Effector memory CD8-positive, alpha-beta T cell (primary cell): Measurements from ENCODE around the gene ACCS.

Experiments used
- ATAC-seq: fragments of 150-1000 bp; cut with Tn5 transposase; replicated peaks from 2 replicates; pipeline ENCODE4 v1.10.0; 2021; ENCODE audit warnings: mild to moderate bottlenecking, moderate library complexity
- DNase-seq, 3 experiments: peaks; one replicate each; pipeline ENCODE4 v3.0.0; 2021
- H3K27ac Mint-ChIP-seq, 2 donors: one replicate each; pipeline ENCODE4 v1.8.0; 2022; ENCODE audit warnings: mild to moderate bottlenecking in 2 of 2, mixed read lengths in 2 of 2, moderate library complexity in 2 of 2
- H3K27me3 Mint-ChIP-seq, 2 donors: one replicate each; pipeline ENCODE4 v1.8.0; 2022; ENCODE audit warnings: mixed read lengths in 2 of 2
- H3K36me3 Mint-ChIP-seq: one replicate; pipeline ENCODE4 v1.8.0; 2022; ENCODE audit warnings: mild to moderate bottlenecking, moderate library complexity, mixed read lengths; ENCODE audit not compliant: insufficient read depth
- H3K4me1 Mint-ChIP-seq, 2 donors: one replicate each; pipeline ENCODE4 v1.8.0; 2022; ENCODE audit warnings: low read depth in 2 of 2, mixed read lengths in 2 of 2
- H3K4me3 Mint-ChIP-seq, 2 donors: one replicate each; pipeline ENCODE4 v1.8.0; 2022; ENCODE audit warnings: mild to moderate bottlenecking in 2 of 2, mixed read lengths in 2 of 2, moderate library complexity in 2 of 2
- H3K9me3 Mint-ChIP-seq, 2 donors: one replicate each; pipeline ENCODE4 v1.8.0; 2022; ENCODE audit warnings: mixed read lengths in 2 of 2

Gene ACCS

DNA sequence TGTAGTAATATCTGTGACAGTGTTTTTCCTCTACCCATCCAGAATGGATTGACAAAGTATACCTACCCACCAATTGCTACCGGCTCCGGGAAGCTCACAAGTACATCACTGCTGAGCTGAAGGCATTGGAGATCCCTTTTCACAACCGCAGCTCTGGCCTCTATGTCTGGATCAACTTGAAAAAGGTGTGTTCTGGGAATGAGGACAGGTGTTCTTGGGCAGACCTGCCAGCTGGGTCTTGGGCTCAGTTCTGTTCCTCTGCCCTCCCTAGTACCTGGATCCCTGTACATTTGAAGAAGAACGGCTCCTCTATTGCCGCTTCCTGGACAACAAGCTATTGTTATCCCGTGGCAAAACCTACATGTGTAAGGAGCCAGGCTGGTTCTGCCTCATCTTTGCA lies 7.8 kb upstream of the ACCS start:
- no peaks in the 10 kb centered on the region for H3K9me3 Mint-ChIP-seq
- no peaks in the 10 kb centered on the region for H3K36me3 Mint-ChIP-seq
- no peak overlapping the region for H3K4me3 Mint-ChIP-seq
- ATAC-seq (no peak), DNase-seq (no peak)
- H3K4me1 Mint-ChIP-seq = no peaks in the 10 kb centered on the region
- no peaks in the 10 kb centered on the region for H3K27me3 Mint-ChIP-seq
- no peak overlapping the region for H3K27ac Mint-ChIP-seq

DNA sequence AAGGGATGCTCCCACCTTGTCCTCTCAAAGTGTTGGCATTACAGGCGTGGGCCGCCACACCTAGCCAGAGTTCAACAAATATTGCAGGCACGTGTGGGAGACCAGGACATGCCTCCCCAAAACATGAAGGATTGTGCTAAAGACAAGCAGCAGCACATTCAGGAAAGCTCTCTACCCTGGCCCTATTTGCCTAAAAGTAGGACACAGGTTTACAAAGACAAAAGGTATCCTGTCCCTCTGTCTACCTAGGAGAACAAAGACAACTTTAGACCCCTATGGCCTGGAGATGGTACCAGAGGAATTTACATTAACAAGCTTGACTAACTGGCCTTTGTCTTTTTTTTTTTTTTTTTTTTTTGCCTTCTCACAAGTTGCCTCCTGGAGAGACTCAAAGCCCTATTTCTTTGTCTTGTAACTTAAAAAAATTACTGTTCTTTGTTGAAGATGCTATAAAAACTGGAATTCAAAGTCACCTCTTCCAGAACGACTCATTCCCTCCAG lies 859 bp upstream of the ACCS start:
- Mint-ChIP-seq H3K4me3 (peak overlapping the region; percentile 90 to 91), H3K9me3 (no peaks in the 10 kb centered on the region)
- no peak for ATAC-seq

DNA sequence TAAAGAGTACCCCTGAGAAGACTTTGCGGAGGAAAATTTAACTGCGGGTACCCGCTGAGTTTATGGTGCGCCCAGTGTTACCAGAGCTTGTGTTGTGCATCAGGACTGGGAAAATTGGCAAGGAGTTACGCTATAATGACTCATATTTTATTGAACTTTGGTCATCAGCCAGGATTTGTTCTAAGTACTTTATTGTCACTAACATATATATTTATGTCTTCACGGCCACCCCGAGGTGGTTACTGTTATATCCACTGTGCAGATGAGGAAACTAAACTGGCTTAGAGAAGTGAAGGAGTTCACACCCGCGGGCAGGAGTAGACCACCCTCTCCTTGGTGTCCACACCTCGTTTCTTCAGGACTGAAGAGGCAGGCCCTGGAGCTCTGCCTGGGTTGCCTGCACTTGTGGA lies 667 bp downstream of the ACCS start:
- no peaks in the 10 kb centered on the region for H3K9me3 Mint-ChIP-seq
- ATAC-seq = no peak
- H3K27me3 Mint-ChIP-seq = no peaks in the 10 kb centered on the region
- no peak for DNase-seq
- H3K27ac Mint-ChIP-seq = peak overlapping the region; percentile 94 to 95
- peaks cover 16% of the 10 kb centered on the region for H3K36me3 Mint-ChIP-seq
- peak overlapping the region; percentile 90 to 91 for H3K4me3 Mint-ChIP-seq
- H3K4me1 Mint-ChIP-seq = peaks cover 17 to 25% of the 10 kb centered on the region in 2 donors

More for the DNA sequence above, 859 bp upstream of the ACCS start:
- peaks cover 16% of the 10 kb centered on the region for H3K36me3 Mint-ChIP-seq
- peak overlapping the region; percentile 94 to 95 for H3K27ac Mint-ChIP-seq
- no peak for DNase-seq
- H3K4me1 Mint-ChIP-seq = peaks cover 17 to 25% of the 10 kb centered on the region in 2 donors
- H3K27me3 Mint-ChIP-seq = no peaks in the 10 kb centered on the region

DNA sequence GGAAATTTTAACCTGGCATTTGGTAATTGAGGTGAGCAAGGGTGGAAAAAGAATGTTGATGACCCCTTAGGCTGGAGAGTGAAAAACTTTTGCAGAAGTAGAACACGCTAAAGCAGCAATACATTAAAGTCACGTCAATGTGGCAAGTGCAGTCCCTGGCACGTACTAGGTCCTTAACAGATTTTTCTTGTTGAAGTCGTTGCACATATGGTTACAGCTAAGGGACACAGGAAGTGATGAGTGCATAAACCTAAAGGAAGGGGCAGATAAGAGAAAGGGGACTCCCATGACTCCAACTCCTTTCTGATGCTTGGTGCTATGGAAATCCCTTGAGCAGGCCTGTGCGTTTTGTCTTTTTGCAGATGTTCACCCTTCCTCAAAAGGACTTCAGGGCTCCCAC lies 1.2 kb downstream of the ACCS start:
- Mint-ChIP-seq H3K27me3 (no peaks in the 10 kb centered on the region), H3K4me3 (peak overlapping the region; percentile 90 to 91), H3K4me1 (peaks cover 17 to 25% of the 10 kb centered on the region in 2 donors), H3K36me3 (peaks cover 16% of the 10 kb centered on the region), H3K9me3 (no peaks in the 10 kb centered on the region), H3K27ac (peak overlapping the region in 1 of 2 donors; percentile 95)
- no peak for ATAC-seq
- DNase-seq = no peak

DNA sequence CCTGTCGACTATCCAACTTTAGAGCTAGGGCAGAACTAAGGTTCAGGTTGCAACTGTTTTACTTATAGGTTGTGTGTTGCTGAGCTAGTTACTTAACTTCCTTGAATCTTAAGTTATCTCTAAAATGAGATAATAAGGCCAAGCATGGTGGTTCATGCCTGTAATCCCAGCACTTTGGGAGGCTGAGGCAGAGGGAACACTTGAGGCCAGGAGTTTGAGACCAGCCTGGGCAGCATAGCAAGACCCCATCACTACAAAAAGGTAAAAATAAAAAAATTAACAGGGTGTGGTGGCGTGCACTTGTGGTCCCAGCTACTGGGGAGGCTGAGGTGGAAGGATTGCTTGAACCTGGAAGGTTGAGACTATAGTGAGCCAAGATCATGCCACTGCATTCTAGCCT lies 2.1 kb downstream of the ACCS start:
- DNase-seq = no peak
- H3K4me3 Mint-ChIP-seq = no peak overlapping the region
- ATAC-seq = no peak
- H3K27me3 Mint-ChIP-seq = no peaks in the 10 kb centered on the region
- peak overlapping the region; percentile 46 to 47 for H3K27ac Mint-ChIP-seq
- no peaks in the 10 kb centered on the region for H3K9me3 Mint-ChIP-seq
- H3K36me3 Mint-ChIP-seq = peaks cover 16% of the 10 kb centered on the region
- peaks cover 17 to 25% of the 10 kb centered on the region in 2 donors for H3K4me1 Mint-ChIP-seq

DNA sequence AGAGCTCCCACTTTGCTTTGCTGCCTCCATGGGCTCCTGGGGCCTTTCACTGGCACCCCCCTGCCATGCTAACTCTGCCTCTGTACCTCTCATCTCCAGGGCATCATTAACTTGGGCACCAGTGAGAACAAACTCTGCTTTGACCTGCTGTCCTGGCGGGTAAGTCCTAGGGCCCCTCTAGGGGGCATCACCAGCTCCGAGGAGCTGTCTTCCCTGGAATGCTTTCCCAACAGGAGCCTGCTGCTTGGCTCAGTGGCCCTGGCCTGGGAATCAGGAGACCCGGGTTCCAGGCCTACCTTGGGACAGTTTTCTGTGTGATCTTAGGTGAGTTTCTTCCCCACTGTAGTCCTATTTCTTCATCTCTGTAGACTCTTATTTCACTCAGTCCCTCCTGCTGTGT lies 5.1 kb downstream of the ACCS start:
- H3K9me3 Mint-ChIP-seq = no peaks in the 10 kb centered on the region
- no peak for DNase-seq
- no peak for ATAC-seq
- H3K36me3 Mint-ChIP-seq = peaks cover 15% of the 10 kb centered on the region
- no peak overlapping the region for H3K4me3 Mint-ChIP-seq
- H3K27me3 Mint-ChIP-seq = no peaks in the 10 kb centered on the region
- H3K27ac Mint-ChIP-seq = no peak overlapping the region
- peaks cover 8 to 22% of the 10 kb centered on the region in 2 donors for H3K4me1 Mint-ChIP-seq

DNA sequence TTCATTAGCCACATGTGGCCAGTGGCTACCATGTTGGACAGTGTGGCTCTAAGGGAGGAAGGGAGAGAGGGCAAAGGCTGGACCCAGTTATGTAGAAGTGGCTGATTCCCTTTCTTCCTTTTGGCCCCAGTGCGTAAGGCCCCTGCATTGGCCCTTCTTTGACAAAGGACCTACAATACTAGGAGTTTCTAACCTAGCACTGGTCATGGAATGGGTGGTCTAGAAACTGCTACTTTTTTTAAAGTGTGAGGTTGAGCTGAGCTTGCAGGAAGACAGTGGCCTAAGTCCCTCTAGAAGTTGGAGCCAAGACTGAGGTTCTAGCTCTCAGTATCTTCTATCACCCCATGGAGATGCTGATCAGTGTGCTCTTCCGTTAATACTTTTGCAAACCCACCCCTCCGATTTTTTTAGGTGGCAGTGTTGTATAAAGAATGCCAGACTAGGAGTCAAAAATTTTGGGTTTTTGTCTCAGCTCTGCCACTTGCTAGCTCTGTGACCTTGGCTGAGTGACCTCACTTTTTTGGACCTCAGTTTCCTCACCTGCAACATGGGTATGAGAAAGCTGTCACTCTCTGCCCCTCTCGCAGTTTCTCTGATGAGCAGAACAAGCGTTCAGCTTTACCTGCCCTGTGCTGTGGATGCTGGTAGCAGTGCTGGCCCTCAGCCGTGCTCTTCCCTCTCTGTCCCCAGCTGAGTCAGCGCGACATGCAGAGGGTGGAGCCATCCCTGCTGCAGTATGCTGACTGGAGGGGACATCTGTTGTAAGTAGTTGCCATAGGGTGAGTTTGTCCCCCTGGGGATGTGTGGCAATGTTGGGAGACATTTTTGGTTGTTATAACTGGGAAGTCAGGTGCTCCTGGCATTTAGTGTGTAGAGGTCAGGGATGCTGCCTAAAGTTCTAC lies 6.9 kb downstream of the ACCS start:
- Mint-ChIP-seq H3K4me3 (no peak overlapping the region), H3K27me3 (no peaks in the 10 kb centered on the region), H3K27ac (no peak overlapping the region), H3K4me1 (peaks cover 0 to 9% of the 10 kb centered on the region in 2 donors), H3K9me3 (no peaks in the 10 kb centered on the region), H3K36me3 (peaks cover 10% of the 10 kb centered on the region)
- ATAC-seq (no peak), DNase-seq (no peak)

DNA sequence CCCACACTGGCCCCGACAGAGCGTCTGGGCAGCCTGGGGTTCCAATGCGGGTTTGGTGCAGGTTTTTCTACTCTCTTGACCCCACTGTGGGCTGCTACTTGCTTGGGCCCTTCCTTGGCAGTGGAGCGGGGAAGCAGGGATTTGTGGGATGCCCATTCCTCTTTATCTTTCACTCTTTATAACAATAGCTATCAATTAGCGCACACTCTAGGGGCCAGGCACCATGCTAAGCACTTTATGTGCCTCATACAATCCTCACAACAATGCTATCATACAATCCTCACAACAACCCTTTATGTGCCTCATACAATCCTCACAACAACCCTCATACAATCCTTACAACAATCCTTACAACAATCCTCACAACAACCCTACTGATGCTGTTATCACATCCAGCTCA lies 12.7 kb downstream of the ACCS start:
- Mint-ChIP-seq H3K27ac (no peak overlapping the region), H3K36me3 (peaks cover 7% of the 10 kb centered on the region), H3K4me1 (peaks cover 0 to 1% of the 10 kb centered on the region in 2 donors), H3K27me3 (no peaks in the 10 kb centered on the region), H3K9me3 (no peaks in the 10 kb centered on the region), H3K4me3 (no peak overlapping the region)
- no peak for ATAC-seq
- DNase-seq = no peak

DNA sequence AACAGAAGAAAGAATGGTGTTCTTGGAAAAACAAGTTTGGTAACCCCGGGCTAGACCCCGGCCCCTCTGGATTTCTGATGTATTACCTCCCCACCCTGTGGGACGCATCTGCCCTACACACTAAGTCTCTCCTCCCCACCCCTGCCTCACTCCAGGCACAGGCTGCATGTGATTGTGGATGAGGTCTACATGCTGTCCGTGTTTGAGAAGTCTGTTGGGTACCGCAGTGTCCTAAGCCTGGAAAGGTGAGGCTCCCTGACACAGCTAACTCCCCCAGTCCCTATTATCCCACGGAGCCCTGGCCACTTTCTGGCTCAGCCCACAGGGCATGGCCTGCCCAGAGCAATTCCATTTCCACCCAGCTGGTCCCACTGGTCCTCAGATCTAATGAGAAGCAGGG lies 13.3 kb downstream of the ACCS start:
- no peak overlapping the region for H3K4me3 Mint-ChIP-seq
- H3K27ac Mint-ChIP-seq = no peak overlapping the region
- no peaks in the 10 kb centered on the region for H3K9me3 Mint-ChIP-seq
- peaks cover 0 to 1% of the 10 kb centered on the region in 2 donors for H3K4me1 Mint-ChIP-seq
- ATAC-seq = no peak
- H3K36me3 Mint-ChIP-seq = peaks cover 7% of the 10 kb centered on the region
- no peaks in the 10 kb centered on the region for H3K27me3 Mint-ChIP-seq
- no peak for DNase-seq

DNA sequence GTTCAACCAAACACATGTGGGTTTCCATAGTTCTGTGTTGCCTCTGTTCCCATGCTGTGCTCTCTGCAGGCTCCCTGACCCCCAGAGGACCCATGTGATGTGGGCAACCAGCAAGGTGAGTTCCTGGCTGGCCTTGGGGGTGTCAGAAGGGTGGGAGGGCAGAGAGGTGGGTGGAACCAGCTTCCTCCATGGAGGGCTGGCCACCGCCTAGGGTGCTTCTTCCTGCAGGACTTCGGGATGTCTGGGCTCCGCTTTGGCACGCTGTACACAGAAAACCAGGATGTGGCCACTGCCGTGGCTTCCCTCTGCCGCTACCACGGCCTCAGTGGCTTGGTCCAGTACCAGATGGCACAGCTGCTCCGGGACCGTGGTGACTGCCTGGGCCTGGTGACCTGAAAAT lies 14.9 kb downstream of the ACCS start:
- Mint-ChIP-seq H3K27me3 (no peaks in the 10 kb centered on the region), H3K4me3 (no peak overlapping the region), H3K36me3 (peaks cover 3% of the 10 kb centered on the region), H3K4me1 (peaks cover 0 to 1% of the 10 kb centered on the region in 2 donors), H3K27ac (no peak overlapping the region), H3K9me3 (peaks cover 0 to 6% of the 10 kb centered on the region in 2 donors)
- DNase-seq (no peak), ATAC-seq (no peak)

DNA sequence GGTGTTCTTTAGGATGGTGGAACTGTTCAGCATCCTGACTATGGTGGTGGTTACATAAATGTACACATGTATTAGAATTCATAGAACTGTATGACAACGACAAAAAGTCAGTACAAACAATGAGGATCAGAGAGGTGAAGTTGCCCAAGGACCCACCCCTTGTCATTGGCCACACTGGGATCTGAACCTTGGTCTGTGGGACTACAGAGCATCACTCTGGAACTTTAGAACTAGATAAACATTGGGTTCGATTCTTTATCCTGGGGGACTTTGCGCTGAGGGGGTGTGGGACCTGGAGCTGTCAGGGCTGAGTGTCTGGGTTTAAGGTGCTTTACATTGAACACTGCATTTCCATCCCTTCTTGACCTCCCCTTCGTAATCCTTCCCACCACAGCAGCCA lies 16.6 kb downstream of the ACCS start:
- Mint-ChIP-seq H3K4me3 (no peak overlapping the region), H3K9me3 (peaks cover 0 to 6% of the 10 kb centered on the region in 2 donors), H3K27me3 (no peaks in the 10 kb centered on the region), H3K27ac (no peak overlapping the region), H3K36me3 (peaks cover 3% of the 10 kb centered on the region), H3K4me1 (no peaks in the 10 kb centered on the region)
- DNase-seq (no peak), ATAC-seq (no peak)

DNA sequence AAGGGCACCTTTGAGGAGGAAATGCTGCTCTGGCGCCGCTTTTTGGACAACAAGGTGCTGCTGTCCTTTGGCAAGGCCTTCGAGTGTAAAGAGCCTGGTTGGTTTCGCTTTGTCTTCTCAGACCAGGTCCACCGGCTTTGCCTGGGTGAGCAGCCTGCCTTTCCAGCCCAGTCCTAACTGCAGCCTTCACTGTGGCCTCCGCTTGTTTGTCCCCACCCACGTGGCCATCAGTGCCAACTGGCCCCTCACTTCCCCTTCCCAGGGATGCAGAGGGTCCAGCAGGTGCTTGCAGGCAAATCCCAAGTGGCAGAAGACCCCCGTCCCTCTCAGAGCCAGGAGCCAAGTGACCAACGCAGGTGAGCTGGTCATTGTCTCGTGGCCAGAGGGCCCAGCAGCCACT lies 17.4 kb downstream of the ACCS start:
- ATAC-seq (no peak), DNase-seq (no peak)
- H3K27ac Mint-ChIP-seq = no peak overlapping the region
- peaks cover 0 to 6% of the 10 kb centered on the region in 2 donors for H3K9me3 Mint-ChIP-seq
- no peaks in the 10 kb centered on the region for H3K27me3 Mint-ChIP-seq
- H3K4me1 Mint-ChIP-seq = no peaks in the 10 kb centered on the region
- H3K36me3 Mint-ChIP-seq = peaks cover 3% of the 10 kb centered on the region
- no peak overlapping the region for H3K4me3 Mint-ChIP-seq

DNA sequence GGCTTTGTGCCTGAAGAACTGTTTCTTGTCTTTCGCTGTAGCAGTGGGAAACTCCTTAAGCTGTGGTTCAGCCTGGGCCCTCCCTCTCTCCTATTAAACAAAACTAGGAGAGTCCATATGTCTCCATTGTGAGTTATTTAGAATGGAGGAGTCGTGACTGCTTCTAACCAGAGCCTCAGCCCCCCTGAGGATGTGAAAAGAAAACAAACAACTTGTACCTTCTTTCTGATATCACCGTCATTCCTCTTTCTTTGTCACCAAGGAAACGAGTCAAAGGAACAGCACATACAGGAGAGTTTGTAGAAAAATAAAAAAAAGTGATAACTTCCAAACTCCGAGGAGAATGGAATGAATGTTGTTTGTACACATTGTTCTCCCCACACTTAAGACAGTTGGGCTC lies 17.8 kb downstream of the ACCS start:
- DNase-seq = no peak
- Mint-ChIP-seq H3K4me3 (no peak overlapping the region), H3K27ac (no peak overlapping the region), H3K27me3 (no peaks in the 10 kb centered on the region), H3K36me3 (peaks cover 3% of the 10 kb centered on the region), H3K9me3 (peaks cover 0 to 6% of the 10 kb centered on the region in 2 donors), H3K4me1 (no peaks in the 10 kb centered on the region)
- no peak for ATAC-seq

DNA sequence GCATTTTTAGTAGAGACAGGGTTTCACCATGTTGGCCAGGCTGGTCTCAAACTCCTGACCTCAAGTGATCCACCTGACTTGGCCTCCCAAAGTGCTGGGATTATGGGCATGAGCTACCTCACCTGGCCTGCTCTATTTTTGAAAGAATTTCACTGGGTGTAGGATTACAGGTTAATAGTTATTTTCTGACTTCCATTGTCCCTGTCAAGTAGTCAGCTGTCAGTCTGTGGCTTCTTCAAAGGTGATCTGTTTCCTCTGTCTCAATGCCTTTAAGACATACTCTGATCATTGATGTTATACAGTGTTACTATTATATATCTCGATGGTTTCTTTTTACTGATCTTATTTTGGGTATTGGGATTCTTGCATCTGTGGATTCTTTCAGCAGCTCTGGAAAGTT lies 19.3 kb downstream of the ACCS start:
- no peak for DNase-seq
- no peak for ATAC-seq
- no peak overlapping the region for H3K4me3 Mint-ChIP-seq
- no peaks in the 10 kb centered on the region for H3K27me3 Mint-ChIP-seq
- H3K4me1 Mint-ChIP-seq = no peaks in the 10 kb centered on the region
- peaks cover 3% of the 10 kb centered on the region for H3K36me3 Mint-ChIP-seq
- no peak overlapping the region for H3K27ac Mint-ChIP-seq
- peaks cover 0 to 6% of the 10 kb centered on the region in 2 donors for H3K9me3 Mint-ChIP-seq
